NCI-H187 treated with DMSO at 0.1 percent for 48 hours (cell line): ENCODE measurements around the gene UQCR11.

Experiments
- DNase-seq: peaks from one replicate; lab custom pipeline; 2025; lab: John Stamatoyannopoulos, UW

The UQCR11 gene

DNA sequence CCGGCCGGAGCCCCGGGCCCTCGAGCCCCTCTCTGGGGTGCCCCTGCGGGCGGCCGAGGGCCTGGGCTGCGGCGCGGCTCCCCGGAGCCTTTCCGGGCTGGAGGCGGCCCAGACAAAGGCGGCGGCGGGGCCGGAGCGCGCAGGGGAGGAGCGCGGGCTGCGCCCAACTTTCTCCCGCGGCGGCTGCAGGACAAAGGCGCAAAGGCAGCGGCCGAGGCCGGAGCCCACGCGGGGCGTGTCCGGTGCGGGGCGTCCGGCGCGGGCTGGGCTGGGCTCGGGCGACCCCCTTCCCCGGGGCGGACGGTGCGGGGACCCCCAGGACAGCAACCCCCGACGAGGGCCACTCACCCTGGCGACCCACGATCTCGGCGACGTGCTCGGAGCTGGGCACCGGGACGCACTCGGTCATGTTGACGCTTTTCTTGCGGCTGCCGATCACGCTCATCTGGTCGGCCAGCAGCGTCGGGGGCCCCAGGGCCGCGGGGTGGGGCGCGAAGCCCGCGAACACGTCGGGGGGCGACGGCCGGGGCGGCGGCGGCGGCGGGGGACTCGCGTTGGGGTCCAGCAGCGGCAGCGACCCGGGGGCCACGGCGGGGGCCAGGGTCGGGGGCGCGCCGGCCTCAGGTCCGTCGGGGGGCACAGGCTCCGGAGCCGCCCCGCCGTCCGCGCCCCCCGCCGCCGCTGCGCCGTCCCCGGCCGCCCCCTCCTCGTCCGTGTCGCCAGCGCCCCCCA, 38.0 kb downstream of the UQCR11 start:
- DNase-seq = no peak

DNA sequence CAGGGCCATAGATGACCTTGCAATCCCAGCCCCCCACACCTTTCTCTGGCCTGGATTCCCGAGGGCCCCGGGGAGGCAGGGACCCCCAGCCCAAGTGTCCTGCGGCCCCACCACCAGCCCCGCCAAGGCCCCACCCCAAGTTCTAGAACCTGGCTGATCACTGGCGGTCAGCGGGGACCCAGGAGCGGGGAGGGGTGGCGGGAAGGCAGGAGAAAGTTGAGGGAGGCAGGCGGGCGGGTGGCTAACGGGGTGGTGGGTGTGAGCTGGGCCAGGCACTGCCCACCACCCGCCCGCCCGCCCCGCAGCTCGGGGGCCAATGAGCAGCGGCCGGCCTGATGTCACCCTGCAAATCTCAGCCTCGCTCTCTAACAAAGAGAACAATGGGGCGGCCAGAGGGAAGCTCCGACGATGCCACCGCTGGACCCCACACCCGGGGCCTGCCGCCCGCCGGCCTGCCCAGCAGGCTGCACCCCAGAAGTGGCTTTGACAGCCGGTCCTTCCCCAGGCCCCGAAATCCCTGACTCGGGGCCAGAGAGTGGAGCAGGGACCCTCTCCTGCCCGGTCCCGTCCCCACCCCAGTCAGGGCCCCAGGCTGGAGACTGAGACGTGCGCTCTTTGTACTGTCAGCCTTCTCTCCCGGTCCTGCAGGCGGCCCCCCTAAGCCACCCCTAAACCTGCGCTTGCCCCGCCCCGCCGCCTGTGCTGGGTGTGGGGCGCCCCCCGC, 38.7 kb downstream of the UQCR11 start:
- no peak for DNase-seq

DNA sequence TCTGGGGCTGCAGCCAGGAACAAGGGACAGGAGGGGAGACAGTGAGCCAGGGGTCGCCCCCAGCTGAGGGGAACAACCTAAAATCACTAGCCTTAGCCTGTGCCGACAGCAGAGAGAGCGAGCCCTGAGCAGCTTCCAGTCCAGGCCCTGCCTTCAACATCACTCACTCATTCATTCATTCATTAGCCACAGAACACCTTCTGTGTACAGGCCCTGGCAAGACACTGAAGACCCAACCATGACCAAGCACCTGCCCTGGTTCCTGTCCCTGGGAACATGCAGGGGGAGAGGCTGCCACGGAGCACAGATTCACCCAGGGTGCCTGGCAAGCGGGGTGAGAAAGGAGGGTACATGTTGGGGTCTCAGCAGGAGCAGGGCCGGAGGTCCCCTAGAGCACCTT, 42.0 kb downstream of the UQCR11 start:
- DNase-seq = no peak

DNA sequence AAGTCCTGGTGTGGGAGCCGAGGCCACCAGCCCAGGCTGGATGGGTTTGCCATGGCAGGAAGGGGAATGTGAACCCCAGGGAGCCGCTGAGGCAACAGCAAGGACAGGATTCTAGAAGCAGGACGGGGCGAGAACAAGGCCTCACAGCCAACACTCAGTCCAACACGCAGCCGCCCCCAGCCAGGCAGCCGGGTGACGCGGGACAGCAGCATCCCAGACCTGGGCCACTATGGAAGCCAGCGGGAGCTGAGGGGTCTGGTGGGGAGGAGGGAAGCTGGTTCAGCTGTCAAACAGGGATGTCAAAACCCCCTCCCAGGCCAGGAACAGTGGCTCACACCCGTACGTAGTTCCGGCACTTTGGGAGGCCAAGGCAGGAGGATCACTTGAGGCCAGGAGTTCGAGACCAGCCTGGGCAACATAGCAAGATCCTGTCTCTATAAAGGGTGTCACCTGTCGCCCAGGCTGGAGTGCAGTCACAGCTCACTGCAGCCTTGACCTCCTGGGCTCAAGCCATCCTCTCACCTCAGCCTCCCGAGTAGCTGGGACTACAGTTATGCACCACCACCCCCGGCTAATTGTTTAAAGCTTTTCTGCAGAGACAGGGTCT, 43.9 kb downstream of the UQCR11 start:
- no peak for DNase-seq

DNA sequence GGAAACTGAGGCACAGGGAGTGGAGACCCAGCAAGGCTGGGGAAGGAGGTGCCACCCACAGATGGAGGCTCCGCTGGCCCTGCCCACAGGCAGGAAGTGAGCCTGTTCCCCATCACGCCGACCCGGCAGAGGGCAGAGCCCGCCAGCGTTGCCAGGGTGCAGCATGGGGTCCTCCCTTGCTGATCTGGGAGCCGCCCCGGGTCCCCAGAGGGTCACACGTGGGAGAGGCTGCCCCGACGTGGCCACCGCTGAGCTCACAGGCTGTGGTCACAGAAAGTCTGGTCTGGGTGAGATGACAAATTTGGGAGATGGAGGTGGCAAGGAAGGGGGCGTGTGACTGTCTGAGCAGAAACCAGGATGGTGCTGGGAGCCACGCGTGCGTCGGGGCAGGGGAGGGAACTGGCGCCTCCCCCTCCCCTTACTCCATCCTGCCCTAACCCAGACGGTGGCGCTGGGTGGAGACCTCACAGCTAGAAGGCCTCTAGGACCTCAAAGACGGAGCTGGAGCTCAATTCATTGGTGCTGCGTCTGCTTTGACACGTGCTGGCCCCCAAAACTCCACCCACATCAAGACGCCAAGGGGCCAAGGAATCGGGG, 44.9 kb downstream of the UQCR11 start:
- DNase-seq = no peak

DNA sequence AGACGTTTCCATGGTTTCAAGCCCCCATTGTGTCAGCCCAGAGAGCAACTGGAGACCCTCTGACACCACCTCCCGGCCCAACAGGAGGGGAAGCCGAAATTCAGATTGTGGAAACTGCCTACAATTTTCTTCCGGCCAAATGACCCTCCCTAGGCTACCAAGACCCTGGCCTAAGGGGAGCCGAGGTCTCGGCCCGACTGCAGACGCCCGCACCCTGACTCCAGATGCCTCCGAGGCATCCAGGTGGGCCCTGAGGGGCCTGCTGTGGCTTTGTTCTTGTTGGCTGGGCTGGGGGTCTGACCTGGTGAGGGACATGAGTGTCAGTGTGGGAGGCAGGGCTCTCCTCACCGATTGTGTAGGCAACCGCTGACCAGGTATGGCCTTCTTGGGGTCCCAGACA, 46.7 kb downstream of the UQCR11 start:
- DNase-seq = no peak

DNA sequence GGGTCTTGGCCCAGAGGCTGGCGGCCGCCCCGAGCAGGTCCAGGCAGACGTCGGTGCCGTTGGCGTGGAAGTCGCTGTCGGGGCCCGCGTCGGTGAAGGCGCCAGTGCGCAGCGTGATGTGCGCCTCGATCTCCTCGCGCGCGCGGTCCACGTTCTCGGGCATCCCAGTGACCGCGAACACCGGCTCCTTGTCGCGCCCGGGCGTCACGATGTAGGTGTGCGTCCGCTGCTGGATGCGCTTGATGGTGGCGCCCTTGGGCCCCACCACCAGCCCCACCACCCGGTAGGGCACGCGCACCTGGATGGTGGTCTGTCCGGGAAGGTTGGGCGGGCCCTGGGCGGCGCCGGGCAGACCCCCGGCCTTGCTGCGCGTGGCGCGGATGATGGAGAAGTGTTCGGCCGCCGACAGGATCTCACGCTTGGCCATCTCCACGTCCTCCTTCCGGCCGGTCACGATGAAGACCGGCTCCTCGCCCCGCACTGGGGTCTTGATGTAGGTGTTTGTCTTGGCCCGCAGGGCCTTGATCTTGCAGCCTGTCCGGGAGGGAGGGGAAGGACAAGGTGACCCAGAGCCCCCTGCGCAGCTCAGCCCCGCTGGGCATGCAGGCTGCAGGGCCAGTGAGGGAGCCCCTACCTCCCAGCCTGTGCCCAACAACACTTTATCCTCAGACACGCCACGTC, 48.7 kb downstream of the UQCR11 start:
- no peak for DNase-seq

DNA sequence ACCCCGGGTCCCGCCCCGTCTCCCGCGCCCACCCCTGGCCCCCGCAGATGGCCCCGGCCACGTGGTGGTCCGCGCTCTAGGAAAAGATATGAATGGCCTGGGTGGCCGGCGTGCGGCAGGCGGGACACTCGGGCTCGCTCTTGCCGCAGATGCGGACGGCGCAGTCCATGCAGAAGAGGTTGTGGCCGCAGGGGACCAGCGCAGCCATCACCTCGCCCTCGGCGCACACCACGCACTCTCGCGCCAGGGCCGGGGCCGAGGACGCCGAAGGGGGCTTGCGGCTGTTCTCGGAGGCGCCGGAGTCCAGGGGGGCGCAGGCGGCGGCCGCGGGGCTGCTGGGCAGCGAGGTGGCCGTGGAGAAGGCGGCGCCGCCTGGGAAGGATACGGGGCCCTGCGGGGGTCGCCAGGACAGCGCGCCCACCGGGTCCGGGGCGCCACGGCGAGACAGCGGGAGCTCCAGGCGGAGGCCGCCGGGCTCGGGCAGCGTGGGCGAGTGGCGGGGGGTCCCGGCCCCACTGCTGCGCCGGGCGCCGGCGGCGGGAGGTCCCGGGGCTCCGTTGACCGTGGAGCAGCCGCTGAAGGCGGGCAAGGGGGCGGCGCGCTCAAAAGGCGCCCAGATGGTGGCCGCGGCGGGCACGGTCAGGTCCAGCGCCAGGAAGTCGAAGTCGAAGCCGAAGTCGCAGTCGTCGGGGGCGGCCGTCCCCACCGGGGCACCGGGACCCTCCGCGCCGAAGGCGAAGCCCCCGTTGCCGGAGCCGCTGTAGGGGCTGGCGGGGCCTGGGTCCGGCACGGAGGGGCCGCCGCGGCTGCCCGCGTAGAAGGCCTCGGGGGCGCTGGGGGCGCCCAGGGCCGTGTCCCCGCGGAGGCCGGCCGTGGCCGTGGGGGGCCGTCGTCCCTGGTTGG, 49.5 kb downstream of the UQCR11 start:
- no peak for DNase-seq

DNA sequence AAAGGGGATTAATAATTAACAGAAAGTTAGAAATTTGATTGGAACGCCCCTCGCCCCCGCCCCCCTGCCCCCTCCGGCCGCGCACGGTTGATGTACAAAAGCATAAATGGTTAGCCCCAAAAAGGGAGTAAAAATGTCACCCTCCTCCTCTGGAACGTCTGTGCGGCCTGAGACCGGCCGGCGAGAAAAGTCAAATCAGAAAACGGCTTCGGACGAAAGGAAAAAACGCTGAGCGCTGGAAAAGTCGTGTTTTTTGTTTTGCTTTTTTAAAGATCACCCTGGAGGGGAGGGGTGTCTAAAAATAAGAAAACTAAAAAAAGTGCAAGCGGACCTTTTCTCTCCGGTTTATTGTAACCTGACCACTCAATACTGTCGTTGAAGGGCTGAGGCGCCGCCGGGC, 50.3 kb downstream of the UQCR11 start:
- DNase-seq = no peak

DNA sequence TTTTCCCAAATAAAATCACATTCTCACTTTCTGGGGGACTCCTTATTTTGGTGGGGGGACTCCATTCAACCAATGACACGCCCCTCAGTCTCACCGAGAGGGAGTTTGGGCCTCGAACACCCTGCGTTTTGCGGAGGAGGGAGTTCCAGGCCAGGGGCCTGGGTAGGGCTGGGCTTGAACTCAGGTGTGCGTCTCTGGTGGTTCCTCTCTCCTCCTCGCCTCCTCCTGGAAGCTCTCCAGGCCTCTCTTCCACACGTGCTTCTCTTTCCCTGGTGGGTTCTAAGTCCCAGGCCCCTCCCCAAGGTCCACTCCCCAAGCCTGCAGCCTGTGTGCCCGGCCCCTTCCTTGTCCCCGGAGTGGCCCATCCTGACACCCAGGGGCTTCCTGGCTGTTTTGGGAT, 51.8 kb downstream of the UQCR11 start:
- no peak for DNase-seq

DNA sequence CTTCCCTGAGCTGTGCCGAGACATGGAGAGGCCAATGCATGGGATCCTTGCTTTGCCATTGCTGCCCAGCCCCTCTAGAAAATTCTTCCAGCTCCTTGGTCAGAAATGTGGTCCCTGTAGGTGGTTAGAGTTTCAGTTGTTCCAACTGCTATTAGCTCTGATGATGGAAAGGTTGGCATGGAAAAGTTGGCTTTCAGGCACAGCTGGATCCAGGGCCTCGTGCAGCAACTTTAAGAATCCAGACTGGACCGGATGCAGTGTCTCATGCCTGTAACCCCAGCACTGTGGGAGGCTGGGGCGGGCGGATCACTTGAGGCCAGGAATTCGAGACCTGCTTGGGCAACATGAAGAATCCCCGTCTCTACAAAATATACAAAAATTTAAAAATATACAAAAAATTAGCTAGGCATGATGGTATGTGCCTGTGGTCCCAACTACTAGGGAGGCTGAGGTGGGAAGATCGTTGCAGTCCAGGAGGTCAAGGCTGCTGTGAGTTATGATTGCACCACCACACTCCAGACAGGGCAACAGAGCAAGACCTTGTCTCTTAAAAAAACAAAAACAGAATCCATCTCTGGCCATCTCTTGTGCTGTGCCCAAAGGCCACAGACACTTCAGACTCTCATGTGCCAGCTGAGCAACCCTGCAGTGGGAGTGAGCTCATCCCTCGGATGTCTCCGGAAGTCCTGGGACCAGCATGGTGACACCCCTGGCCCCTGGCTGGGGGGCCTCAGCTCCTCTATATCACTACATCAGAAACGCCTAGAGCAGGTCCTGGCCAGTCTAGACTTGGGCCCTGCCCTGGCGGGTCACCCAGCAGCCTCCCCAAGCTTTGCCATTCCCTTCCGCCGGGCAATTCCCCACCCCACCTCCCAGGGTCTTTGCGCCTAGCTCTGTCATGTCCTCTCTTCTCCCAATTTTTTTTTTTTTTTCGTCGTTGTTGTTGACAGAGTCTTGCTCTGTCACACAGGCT, 53.9 kb downstream of the UQCR11 start:
- no peak for DNase-seq

DNA sequence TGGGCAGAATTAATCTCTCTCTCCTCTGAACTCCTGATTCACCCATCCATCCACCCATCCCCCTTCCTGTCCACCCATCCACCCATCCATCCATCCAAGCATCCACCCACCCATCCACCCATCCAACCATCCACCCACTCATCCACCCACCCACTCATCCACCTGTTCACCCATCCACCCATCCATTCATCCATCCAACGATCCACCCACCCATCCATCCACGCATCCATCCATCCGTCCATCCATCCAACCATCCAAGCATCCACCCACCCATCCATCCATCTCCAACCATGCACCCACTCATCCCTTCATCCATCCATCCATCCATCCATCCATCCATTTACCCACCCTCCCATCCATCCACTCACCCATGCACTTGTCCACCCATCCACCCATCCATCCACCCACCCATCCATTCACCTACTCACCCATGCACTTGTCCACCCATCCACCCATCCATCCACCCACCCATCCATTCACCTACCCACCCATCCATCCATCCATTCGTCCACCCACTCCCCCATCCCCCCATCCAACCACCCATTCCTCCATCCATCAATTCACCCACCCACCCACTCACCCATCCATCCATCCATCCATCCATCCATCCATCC, 55.8 kb downstream of the UQCR11 start:
- DNase-seq = no peak
